GM10266 (cell line): ENCODE data around the gene SPATC1L.

Source experiments
- DNase-seq: peaks from one replicate; pipeline ENCODE4 v3.0.0; 2012; ENCODE audit errors: extremely low spot score
- CTCF ChIP-seq: IDR thresholded peaks from 2 replicates; pipeline ENCODE4 v1.5.1; 2012; ENCODE audit warnings: mild to moderate bottlenecking, low read depth; ENCODE audit not compliant: control insufficient read depth, insufficient read depth; ENCODE audit errors: missing control alignments

The SPATC1L gene

DNA sequence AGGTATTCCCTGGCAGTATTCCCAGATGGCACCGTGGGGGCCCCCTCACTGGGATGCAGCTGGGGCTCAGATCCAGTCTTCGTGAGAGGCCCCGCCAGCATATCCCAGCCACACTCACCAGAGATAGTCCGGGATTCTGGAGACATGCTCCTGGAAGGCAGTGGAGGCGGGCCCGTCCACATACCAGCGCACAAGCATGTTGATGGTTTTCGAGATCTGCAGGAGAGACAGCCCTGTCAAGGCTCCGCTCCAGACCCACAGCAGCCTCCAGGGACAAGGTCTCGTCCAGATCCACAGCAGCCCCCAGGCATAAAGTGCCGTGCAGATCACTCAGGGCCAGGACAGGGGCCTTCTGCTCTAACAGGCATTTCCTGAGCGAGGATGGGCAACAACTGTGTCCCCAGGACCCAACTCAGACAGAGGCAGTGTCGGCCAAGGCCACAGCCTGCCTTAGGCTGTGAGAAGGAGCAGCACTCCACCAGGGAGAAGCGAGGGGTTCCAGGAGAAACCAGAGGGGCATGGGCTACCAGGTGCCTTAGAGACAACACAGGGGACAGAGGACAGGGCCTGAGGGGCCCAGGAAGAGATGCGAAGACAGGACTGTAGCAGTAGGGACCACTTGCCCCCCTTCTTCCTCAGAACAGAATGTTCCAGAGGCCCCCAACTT, 29.5 kb upstream of the SPATC1L start:
- no peak for DNase-seq
- TF ChIP-seq CTCF = no peak

DNA sequence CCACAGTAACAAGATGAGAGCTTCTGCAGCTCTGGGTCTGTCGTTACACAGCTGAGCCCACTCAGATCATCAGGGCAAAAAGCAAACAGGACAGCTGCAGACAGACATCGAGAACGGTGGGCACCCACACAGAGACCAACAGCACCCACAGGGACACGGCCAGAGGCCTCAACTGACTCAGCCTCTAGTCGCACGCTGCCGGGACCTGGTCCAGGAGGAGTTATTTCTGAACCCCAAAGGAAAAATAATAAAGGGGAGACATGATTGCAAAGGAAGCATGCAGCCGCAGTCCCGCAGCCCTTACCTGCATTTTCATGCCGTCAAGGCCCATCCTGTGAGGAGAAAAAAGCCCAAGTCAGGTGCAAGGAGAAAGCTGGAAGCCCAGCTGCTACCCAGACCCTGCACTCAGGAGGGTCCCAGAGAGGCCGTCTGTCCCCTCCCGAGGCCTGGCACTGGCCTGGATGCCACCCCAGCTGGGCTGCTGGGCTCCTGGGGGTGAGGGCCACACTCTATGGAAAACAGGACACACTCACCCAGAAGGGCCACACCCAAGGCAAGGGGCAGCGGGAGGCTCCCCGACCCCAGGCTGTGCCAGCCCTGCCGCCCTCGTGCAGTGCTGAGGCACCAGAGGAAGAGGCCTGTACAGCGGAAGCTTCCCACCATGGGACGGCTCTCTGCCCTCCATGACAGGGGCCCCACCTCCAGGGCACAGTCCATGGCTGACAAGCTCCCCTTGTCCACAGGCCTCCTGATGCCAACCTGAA, 28.6 kb upstream of the SPATC1L start:
- TF ChIP-seq CTCF = no peak
- DNase-seq = no peak

DNA sequence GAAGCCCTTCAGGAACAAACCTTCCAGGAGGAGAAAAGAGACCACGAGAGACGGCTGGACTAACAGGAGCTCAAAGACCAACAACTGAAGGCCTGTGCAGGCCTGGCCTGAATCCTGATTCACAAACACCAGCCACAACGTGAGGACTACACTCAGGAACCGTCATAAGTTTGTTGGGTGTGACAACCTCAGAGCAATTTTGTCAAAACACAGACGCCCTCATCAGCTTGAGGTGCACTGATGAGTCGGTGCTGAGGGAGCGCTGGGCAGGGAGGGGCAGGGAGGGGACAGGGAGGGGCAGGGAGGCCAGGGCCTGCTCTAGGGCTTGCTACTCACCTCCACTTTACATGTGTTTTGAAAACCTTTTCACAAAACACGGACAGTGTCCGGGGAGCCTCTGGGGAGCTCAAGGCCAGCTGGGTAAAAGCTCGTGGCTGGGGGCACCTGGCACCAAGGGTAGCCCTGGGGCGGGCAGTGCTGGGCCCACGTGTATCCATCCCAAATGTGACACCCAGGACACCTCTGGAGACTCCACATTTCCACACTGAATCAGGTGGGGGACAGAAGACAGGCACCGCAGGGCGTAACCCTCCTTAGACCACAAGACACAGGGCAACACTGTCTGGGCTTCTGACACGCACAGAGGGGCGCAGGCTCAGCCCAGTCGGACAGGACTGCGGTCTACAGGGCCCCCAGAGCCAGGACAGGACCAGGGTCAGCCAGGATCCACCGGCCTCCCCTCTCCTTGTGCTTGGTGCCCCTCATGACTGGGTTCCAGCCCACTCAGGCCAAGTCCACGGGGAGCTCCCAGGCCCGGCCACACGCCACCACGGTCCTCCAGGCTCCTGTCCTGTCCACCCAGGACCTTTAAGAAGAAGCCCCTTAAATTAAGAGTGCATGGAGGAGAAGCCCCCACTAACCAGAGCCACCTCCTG, 27.8 kb upstream of the SPATC1L start:
- no peak for TF ChIP-seq CTCF
- no peak for DNase-seq

GRCh38 chr21:46211376-46211775, 27.1 kb upstream of the SPATC1L start:
- DNase-seq = no peak
- no peak for TF ChIP-seq CTCF

DNA sequence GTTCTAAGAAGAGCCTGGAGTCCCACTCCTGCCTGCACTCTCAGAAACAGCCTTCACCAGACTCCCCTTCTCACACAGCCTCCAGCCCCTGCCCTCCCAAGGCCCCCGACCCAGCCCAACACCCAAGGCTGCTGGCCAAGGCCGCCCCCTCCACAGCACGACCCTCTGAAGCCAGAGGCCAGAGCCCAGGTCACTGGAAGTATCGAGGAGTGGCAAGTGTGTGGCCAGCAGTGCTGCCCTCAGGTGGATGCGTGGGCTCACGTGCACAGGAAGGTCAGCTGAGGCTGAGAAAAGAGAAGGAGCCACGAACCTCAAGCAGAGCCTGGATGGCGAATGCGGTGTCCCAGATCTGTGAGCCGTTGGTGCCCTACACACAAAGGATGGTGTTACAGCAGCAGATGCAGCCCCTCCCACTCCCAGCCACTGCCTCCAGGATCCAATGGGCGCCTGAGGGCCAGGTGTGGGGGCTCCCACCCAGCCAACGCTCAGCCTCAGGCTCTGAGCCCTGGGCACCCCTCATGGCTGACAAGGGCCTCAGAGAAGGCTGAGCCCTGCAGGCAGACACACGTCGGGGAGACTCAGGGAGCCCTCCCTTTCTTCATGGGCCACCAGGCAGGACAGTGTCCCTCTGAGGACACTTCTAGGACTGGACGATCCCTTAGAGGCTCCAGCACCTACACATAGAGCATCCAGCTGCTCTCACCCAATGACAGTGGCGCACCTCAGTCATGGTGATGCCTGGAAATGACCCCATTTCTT, 26.3 kb upstream of the SPATC1L start:
- no peak for DNase-seq
- TF ChIP-seq CTCF = no peak

DNA sequence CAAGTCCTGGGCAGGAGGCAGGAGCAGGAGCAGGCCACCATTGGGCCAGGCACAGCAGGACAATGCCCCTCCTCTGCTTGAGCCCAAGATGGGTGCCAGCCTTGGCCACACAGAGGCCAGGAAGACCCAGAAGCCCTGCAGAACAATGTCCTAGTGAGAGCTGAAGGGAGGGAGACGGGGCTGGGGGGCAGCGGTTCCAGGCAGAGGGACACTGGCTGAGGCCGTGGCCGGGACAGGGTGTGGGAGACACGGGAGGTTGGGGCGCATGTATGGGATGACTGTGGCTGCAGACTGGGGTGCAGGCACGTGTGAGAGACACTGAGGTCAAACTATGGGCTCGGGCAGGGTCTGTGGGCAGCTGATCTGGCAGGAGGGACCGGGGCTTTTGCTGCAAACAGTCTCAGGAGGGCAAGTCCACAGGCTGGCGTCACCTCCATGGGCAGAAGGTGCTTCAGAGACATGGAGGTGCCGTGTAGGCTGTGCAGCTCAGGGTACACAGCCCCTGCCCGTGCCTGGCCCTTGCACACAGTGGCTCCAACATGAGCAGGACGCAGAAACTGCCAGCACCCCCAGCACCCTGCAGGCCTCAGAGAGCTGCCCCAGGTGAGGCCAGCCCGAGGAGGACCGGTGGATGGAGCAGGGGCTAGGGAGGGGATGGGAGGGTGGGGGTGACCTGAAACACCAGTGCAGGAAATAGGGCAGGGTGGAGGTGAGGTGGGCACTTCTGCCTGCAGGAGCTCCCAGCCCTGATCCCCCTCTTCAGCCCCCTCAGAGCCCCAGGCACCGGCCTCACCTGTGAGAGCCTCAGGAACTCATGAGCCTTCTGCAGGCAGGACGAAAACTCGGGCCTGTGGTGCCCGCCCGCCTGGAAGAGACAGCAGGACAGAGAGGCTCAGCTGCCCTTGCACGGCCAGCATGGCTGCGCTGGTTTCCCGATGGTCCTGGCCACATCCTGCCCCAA, 24.8 kb upstream of the SPATC1L start:
- no peak for TF ChIP-seq CTCF
- DNase-seq = no peak
